ENCODE results near the gene SNAP91.

- TF ChIP-seq CTCF (IDR thresholded peaks at IDR 0.05 in 4 of 5, conservative IDR thresholded peaks at IDR 0.05 in 1 of 5) (no peak), POLR2A (IDR thresholded peaks at IDR 0.05) (no peak)
Observed at GRCh38 chr6:83603551-83603950, 105.3 kb downstream of the SNAP91 start.

Measured in gastrocnemius medialis (tissue), 4 donors.